Measurements from ENCODE around the gene SLC25A21.

GRCh38 chr14:36676236-36676635 lies 496.2 kb downstream of the SLC25A21 start:
- no peak for TF ChIP-seq MAX (IDR thresholded peaks at IDR 0.05)
- no peak for TF ChIP-seq REST (IDR thresholded peaks at IDR 0.05; ENCODE audit: low read depth)
- TF ChIP-seq TAF1 (IDR thresholded peaks at IDR 0.05; ENCODE audit: low read depth): no peak
- no peak for TF ChIP-seq TEAD4 (IDR thresholded peaks at IDR 0.05)
- no peak for TF ChIP-seq CREB1 (IDR thresholded peaks at IDR 0.05; ENCODE audit: low read depth)
- no peak for TF ChIP-seq EP300 (IDR thresholded peaks at IDR 0.05; ENCODE audit: borderline replicate concordance)
- no peak for TF ChIP-seq USF1 (IDR thresholded peaks at IDR 0.05)
- TF ChIP-seq YY1 (IDR thresholded peaks at IDR 0.05; ENCODE audit: low read depth): no peak
- TF ChIP-seq RAD21 (IDR thresholded peaks at IDR 0.05; ENCODE audit: low read depth): no peak
- no peak for TF ChIP-seq CEBPB (IDR thresholded peaks at IDR 0.05)
- TF ChIP-seq FOXM1 (IDR thresholded peaks at IDR 0.05; ENCODE audit: borderline replicate concordance, low read depth): no peak
- no peak for TF ChIP-seq EGR1 (IDR thresholded peaks at IDR 0.05)
